ENCODE results near the gene NFX1.
"Not testable (repeated sequence)": the region's sequence is repeated elsewhere in the genome, so short reads cannot be mapped to it uniquely, and the experiment has no call there.

GRCh38 chr9:33385536-33385935, 95.2 kb downstream of the NFX1 start:
- TF ChIP-seq POLR2A, CTCF (IDR thresholded peaks at IDR 0.05): not testable (repeated sequence)
